Measurements from ENCODE around the gene RASGRF1.

The RASGRF1 gene

DNA sequence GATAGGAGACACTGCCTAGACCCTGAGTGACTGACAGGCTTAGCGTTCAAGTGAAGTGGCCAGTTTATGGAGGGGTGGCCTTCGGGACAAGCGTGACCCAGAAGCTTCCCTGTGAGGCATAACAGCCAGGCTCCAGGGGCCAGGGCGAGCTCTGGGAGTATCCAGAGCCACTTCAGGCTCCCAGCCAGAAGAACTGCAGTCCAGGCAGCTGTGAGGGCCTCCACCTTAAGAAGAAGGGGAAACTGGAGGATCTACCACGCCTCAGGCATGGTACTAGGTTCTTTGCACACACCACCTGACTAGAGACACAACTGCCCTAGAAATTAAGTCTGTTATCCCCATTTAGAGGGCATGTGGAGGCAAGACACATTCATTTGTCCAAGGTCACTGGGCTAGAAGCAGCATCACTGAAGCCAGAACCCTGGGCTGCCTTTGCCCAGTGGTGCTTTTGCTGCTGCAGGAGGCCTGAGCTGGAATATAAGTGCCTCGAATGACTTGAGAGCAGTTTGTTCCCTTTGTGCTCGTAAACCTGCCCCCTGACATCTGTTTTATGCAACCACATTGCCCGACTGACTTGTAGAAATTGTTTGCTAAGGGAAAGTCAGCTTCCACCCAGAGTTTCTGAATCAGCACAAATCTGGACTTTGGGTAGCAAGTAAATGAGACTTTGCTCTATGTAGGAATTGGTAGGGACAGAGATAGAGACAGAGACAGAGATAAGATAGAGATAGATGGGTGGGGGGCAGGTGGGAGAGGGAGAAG is 23.3 kb downstream of the RASGRF1 start:
- Histone ChIP-seq H3K9ac (ENCODE audit: insufficient read length) (no peak overlapping the region), H3K4me3 (no peak overlapping the region), H3K27ac (no peak overlapping the region), H3K9me3 (ENCODE audit: low read depth, low read length) (no peaks in the 10 kb centered on the region), H3K36me3 (ENCODE audit: insufficient read depth, low read length) (no peaks in the 10 kb centered on the region)
- TF ChIP-seq FOXP2 (optimal IDR thresholded peaks at IDR 0.05; ENCODE audit: control extremely low read depth, extremely low read length, insufficient read depth), result no peak
- TF ChIP-seq EZH2 (IDR thresholded peaks at IDR 0.05), result no peak
- TF ChIP-seq POLR2AphosphoS5 (IDR thresholded peaks at IDR 0.05; ENCODE audit: borderline replicate concordance, low read depth, low read length), result no peak
- DNase-seq (ENCODE audit: low read depth, low spot score), result no peak

DNA sequence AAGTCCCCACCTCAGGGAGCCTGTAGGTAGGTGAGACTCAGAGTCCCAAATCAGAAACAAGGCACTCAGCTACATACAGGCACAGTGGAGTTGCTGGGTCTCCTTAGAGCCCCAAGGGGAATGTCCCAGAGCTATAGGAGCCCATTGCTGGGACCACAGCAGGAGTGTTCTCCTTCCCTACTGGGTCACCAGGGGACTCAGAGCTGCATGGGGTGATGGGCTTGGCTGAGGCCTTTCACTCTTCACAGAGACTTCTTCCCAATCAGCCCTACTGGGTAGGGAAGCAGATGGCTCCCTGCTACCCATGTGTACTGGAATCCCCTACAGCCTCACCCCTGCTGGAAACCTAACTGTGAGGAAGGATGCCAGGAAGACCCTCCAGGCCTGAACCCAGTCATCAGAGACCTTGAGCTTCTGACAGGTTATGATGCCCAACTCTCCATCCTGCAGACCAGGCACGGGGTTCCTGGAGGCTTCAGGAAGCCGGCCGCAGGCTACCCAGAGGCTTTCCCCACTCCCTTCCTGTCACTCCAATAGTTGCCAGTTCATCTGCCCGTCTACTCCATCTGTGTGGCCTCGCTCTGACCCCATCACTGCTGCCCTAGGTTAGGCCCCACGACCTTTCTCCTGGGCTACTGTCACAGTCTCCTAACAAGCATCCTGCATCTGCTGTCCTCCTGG is 24.0 kb downstream of the RASGRF1 start:
- TF ChIP-seq POLR2AphosphoS5 (IDR thresholded peaks at IDR 0.05; ENCODE audit: borderline replicate concordance, low read depth, low read length), result no peak
- TF ChIP-seq EZH2 (IDR thresholded peaks at IDR 0.05), result no peak
- TF ChIP-seq FOXP2 (optimal IDR thresholded peaks at IDR 0.05; ENCODE audit: control extremely low read depth, extremely low read length, insufficient read depth), result no peak
- no peak overlapping the region for H3K9ac ChIP-seq (ENCODE audit: insufficient read length)
- no peaks in the 10 kb centered on the region for H3K9me3 ChIP-seq (ENCODE audit: low read depth, low read length)
- no peak overlapping the region for H3K4me3 ChIP-seq
- no peak for DNase-seq (ENCODE audit: low read depth, low spot score)
- H3K36me3 ChIP-seq (ENCODE audit: insufficient read depth, low read length), result no peaks in the 10 kb centered on the region
- no peak overlapping the region for H3K27ac ChIP-seq

DNA sequence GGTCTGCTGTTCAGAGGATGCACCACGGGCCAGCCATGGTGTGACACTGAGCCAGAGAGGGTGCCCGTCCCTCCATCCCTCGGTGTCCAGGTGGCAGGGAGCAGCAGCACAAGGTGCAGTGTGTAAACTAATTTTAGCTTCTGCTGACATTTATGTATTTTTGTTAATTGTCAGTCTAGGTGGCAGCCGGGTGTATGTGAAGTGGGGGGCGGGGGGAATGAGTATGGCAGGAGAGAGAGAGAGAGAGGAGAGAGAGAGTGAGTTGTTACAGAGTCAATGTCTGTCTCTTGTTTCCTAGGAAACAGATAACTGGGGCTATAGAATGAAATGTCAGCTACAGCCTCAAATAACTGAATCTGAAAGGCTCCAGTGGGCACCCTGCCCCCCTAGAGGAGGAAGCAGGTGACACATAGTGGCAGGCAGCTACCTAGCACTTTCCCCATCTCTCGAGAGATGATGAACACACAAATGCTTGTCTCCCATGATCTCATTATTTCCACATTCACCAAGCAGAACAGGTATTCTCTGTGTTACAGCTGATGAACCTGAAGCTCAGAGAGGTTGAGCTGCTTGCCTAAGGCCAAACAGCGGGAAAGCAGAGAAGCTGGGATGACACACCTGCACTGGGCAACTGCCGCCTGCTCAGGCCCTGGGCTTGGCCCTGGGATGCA is 24.7 kb downstream of the RASGRF1 start:
- Histone ChIP-seq H3K9ac (ENCODE audit: insufficient read length) (no peak overlapping the region), H3K36me3 (ENCODE audit: insufficient read depth, low read length) (no peaks in the 10 kb centered on the region)
- no peak for DNase-seq (ENCODE audit: low read depth, low spot score)

DNA sequence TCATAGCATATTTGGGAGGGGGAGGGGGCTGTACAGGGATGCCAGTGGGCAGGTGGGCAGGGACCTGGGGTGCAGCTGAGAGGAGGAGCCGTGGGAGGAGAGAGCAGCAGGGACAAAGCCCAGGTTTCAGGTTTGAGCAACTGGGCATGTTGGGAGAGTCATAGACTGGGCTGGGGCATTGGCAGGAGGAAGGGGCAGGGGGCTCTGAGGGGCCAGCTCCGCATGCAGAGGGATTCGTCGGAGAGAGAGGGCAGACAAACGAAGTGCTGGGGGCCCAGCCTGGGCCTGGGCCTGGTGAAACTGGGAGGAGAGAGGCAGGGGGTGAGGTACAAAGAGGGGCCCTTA is 25.2 kb downstream of the RASGRF1 start:
- DNase-seq (ENCODE audit: low read depth, low spot score), result no peak
- Histone ChIP-seq H3K9ac (ENCODE audit: insufficient read length) (no peak overlapping the region), H3K36me3 (ENCODE audit: insufficient read depth, low read length) (no peaks in the 10 kb centered on the region), H3K4me3 (no peak overlapping the region), H3K27ac (no peak overlapping the region), H3K9me3 (ENCODE audit: low read depth, low read length) (no peaks in the 10 kb centered on the region)
- no peak for TF ChIP-seq FOXP2 (optimal IDR thresholded peaks at IDR 0.05; ENCODE audit: control extremely low read depth, extremely low read length, insufficient read depth)
- no peak for TF ChIP-seq POLR2AphosphoS5 (IDR thresholded peaks at IDR 0.05; ENCODE audit: borderline replicate concordance, low read depth, low read length)
- TF ChIP-seq EZH2 (IDR thresholded peaks at IDR 0.05), result no peak

More for the DNA sequence above, 24.7 kb downstream of the RASGRF1 start:
- Histone ChIP-seq H3K27ac (no peak overlapping the region), H3K9me3 (ENCODE audit: low read depth, low read length) (no peaks in the 10 kb centered on the region), H3K4me3 (no peak overlapping the region)
- no peak for TF ChIP-seq FOXP2 (optimal IDR thresholded peaks at IDR 0.05; ENCODE audit: control extremely low read depth, extremely low read length, insufficient read depth)
- TF ChIP-seq POLR2AphosphoS5 (IDR thresholded peaks at IDR 0.05; ENCODE audit: borderline replicate concordance, low read depth, low read length), result no peak
- TF ChIP-seq EZH2 (IDR thresholded peaks at IDR 0.05), result no peak

DNA sequence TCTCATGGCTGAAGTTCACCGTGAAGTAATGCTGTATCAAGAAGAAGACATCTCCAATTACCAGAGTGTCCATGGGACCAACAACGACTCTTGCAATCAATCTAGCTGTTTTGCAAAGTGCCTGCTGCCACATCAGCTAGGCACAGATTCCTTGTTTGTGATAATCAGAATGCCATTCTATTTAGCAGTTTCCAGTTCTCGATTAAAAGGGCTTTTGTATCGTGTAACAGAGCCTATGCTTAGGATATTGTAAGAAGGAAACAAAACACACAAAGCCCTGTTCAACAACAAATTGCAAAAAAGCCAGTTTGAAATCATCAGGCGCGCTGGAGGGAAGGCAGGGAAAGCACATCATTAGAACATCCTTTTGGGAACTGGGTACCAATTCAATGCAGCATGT is 26.1 kb downstream of the RASGRF1 start:
- H3K27ac ChIP-seq, result no peak overlapping the region
- no peak overlapping the region for H3K4me3 ChIP-seq
- TF ChIP-seq FOXP2 (optimal IDR thresholded peaks at IDR 0.05; ENCODE audit: control extremely low read depth, extremely low read length, insufficient read depth) (no peak), EZH2 (IDR thresholded peaks at IDR 0.05) (no peak), POLR2AphosphoS5 (IDR thresholded peaks at IDR 0.05; ENCODE audit: borderline replicate concordance, low read depth, low read length) (no peak)
- H3K36me3 ChIP-seq (ENCODE audit: insufficient read depth, low read length), result no peaks in the 10 kb centered on the region
- H3K9ac ChIP-seq (ENCODE audit: insufficient read length), result no peak overlapping the region
- H3K9me3 ChIP-seq (ENCODE audit: low read depth, low read length), result no peaks in the 10 kb centered on the region
- DNase-seq (ENCODE audit: low read depth, low spot score), result no peak

DNA sequence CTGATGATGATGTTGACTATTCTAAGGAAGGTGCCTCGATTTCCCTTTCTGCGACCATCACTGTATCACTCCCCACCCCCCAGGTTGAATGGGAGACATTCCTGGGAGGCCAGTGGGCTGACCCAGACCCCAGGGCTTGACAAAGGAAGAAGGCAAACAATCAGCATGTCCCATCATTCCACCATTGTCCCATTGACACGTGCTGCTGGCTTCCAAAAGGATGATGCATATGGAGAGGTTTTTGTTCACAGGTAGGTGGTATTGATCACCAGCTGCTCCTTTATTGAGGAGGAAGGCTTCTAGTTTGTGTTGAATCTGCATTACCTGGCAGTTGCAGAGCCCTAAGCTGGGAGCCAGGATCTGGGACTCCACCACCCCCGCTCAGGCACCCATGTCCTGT is 30.4 kb downstream of the RASGRF1 start:
- H3K27ac ChIP-seq, result no peak overlapping the region
- DNase-seq (ENCODE audit: low read depth, low spot score), result no peak

DNA sequence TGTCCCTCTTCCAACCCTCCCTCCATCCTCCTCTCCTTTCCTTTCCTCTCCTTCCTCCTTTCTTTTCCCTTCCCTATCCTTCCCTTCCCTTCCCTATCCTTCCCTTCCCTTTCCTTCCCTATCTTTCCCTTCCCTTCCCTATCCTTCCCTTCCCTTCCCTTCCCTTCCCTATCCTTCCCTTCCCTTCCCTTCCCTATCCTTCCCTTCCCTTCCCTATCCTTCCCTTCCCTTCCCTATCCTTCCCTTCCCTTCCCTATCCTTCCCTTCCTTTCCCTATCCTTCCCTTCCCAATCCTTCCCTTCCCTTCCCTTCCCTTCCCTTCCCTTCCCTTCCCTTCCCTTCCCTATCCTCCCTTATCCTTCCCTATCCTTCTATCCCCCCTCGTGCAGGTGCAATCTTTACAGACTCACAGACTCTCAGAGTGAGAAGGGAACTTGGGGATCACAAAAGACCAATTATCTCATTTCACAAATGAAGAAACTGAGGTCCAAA is 31.5 kb downstream of the RASGRF1 start:
- Histone ChIP-seq H3K27ac (no peak overlapping the region), H3K9ac (ENCODE audit: insufficient read length) (no peak overlapping the region), H3K36me3 (ENCODE audit: insufficient read depth, low read length) (no peaks in the 10 kb centered on the region), H3K9me3 (ENCODE audit: low read depth, low read length) (no peaks in the 10 kb centered on the region), H3K4me3 (no peak overlapping the region)
- no peak for DNase-seq (ENCODE audit: low read depth, low spot score)
- TF ChIP-seq FOXP2 (optimal IDR thresholded peaks at IDR 0.05; ENCODE audit: control extremely low read depth, extremely low read length, insufficient read depth), result no peak

More for the DNA sequence above, 30.4 kb downstream of the RASGRF1 start:
- Histone ChIP-seq H3K36me3 (ENCODE audit: insufficient read depth, low read length) (no peaks in the 10 kb centered on the region), H3K9ac (ENCODE audit: insufficient read length) (no peak overlapping the region), H3K9me3 (ENCODE audit: low read depth, low read length) (no peaks in the 10 kb centered on the region), H3K4me3 (no peak overlapping the region)
- TF ChIP-seq EZH2 (IDR thresholded peaks at IDR 0.05) (no peak), POLR2AphosphoS5 (IDR thresholded peaks at IDR 0.05; ENCODE audit: borderline replicate concordance, low read depth, low read length) (no peak), FOXP2 (optimal IDR thresholded peaks at IDR 0.05; ENCODE audit: control extremely low read depth, extremely low read length, insufficient read depth) (no peak)

DNA sequence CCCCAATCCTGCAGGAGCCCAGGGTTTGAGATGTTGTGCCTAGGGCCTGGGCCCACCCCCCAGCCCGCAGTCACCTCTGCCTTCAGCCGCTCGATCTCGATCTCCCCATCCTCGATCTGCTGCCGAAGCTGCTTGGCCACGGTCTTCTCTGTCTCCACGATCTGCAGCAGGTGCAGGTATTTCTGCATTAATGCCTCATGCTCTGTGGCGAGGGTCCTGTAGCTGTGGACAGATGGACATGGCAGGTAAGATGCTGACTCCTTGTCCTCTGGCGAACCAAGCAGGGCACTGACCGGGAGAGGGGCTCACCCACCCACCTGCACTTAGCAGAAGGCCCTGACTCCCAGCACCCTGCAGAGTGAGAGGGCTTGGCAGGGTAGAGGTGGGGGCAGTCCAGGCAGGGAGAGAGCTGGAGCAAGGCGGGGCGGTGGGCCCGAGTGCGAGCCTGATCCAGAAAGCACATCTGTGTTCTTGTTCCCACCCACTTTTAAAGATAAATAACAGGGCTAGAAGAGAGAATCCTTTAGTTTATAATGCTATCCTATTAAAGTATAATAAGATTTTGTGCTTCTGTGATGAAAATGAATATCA is 32.2 kb downstream of the RASGRF1 start:
- Histone ChIP-seq H3K36me3 (ENCODE audit: insufficient read depth, low read length) (no peaks in the 10 kb centered on the region), H3K27ac (no peak overlapping the region), H3K4me3 (no peak overlapping the region), H3K9ac (ENCODE audit: insufficient read length) (no peak overlapping the region), H3K9me3 (ENCODE audit: low read depth, low read length) (no peaks in the 10 kb centered on the region)
- TF ChIP-seq POLR2AphosphoS5 (IDR thresholded peaks at IDR 0.05; ENCODE audit: borderline replicate concordance, low read depth, low read length) (no peak), FOXP2 (optimal IDR thresholded peaks at IDR 0.05; ENCODE audit: control extremely low read depth, extremely low read length, insufficient read depth) (no peak), EZH2 (IDR thresholded peaks at IDR 0.05) (no peak)
- no peak for DNase-seq (ENCODE audit: low read depth, low spot score)

All from SK-N-MC (cell line).